HepG2 (cell line): Measurements from ENCODE around the gene BRCA2. TPM values are rescaled to one million over a fixed set of nuclear protein-coding genes. Genes with fewer than 3 reads are reported as not detected.

ENCODE experiments used
- ATF7-NPFF ChIP-seq: sonication (generic); formaldehyde crosslinking; IDR thresholded peaks from 2 replicates; pipeline ENCODE4 v1.8.1; 2023; ENCODE audit warnings: mild to moderate bottlenecking, low read depth, missing genetic modification reagents, moderate library complexity
- GTF2F1 ChIP-seq: fragments of 150-350 bp; IDR thresholded peaks from 2 replicates; pipeline ENCODE4 v1.6.1; 2014; ENCODE audit warnings: low read length
- NRL ChIP-seq: sonication (generic); formaldehyde crosslinking; IDR thresholded peaks from 2 replicates; pipeline ENCODE4 v1.5.0; 2020; ENCODE audit warnings: missing genetic modification reagents, mild to moderate bottlenecking, moderate library complexity, borderline replicate concordance
- POLR2AphosphoS5 ChIP-seq: IDR thresholded peaks from 2 replicates; pipeline ENCODE4 v1.6.1; 2012; ENCODE audit warnings: low read depth, low read length
- PPARG ChIP-seq: conservative IDR thresholded peaks from 2 replicates; pipeline ENCODE4 v1.6.1; 2016; ENCODE audit warnings: missing biosample characterization, missing genetic modification reagents
- SOX6 ChIP-seq, 2 experiments: fragments of 450-650 bp in 1 of 2; sonication (generic) in 1 of 2; formaldehyde crosslinking in 1 of 2; IDR thresholded peaks; 2 replicates each; pipeline versions ENCODE4 v1.4.0 to v1.6.1; 2017 to 2020; ENCODE audit warnings: antibody characterized with exemption in 1 of 2, mild to moderate bottlenecking in 1 of 2, missing genetic modification reagents in 1 of 2
- SRSF1 ChIP-seq: fragments of 200-400 bp; formaldehyde crosslinking; optimal IDR thresholded peaks from 2 replicates; pipeline ENCODE3; 2017; ENCODE audit warnings: mild to moderate bottlenecking, low read depth, low read length, moderate library complexity
- ZBTB1 ChIP-seq: sonication (generic); formaldehyde crosslinking; IDR thresholded peaks from 2 replicates; pipeline ENCODE4 v1.4.0; 2020; ENCODE audit warnings: missing genetic modification reagents, borderline replicate concordance
- ZBTB20 ChIP-seq: sonication (generic); formaldehyde crosslinking; IDR thresholded peaks from 2 replicates; pipeline ENCODE4 v1.8.1; 2023; ENCODE audit warnings: missing genetic modification reagents, low read depth, mild to moderate bottlenecking, borderline replicate concordance
- ZC3H13 ChIP-seq: sonication (generic); formaldehyde crosslinking; IDR thresholded peaks from 2 replicates; pipeline ENCODE4 v1.8.1; 2023; ENCODE audit warnings: mild to moderate bottlenecking, missing genetic modification reagents, moderate library complexity
- ZNF224 ChIP-seq: sonication (generic); formaldehyde crosslinking; IDR thresholded peaks from 2 replicates; pipeline ENCODE4 v1.5.0; 2020; ENCODE audit warnings: mild to moderate bottlenecking, missing genetic modification reagents
- ZNF264 ChIP-seq: sonication (generic); formaldehyde crosslinking; IDR thresholded peaks from 2 replicates; pipeline ENCODE4 v1.4.0; 2020; ENCODE audit warnings: missing genetic modification reagents
- ZNF354B ChIP-seq: sonication (generic); formaldehyde crosslinking; IDR thresholded peaks from 2 replicates; pipeline ENCODE4 v1.8.0; 2022; ENCODE audit warnings: mild to moderate bottlenecking, missing genetic modification reagents
- ZNF430 ChIP-seq: sonication (generic); formaldehyde crosslinking; IDR thresholded peaks from 2 replicates; pipeline ENCODE4 v1.9.0; 2021; ENCODE audit warnings: mild to moderate bottlenecking, missing genetic modification reagents
- ZNF615 ChIP-seq: sonication (generic); formaldehyde crosslinking; IDR thresholded peaks from 2 replicates; pipeline ENCODE4 v1.5.0; 2020; ENCODE audit warnings: mild to moderate bottlenecking, missing genetic modification reagents, borderline replicate concordance
- ZNF75D ChIP-seq: sonication (generic); formaldehyde crosslinking; IDR thresholded peaks from 2 replicates; pipeline ENCODE4 v1.8.1; 2023; ENCODE audit warnings: missing genetic modification reagents, mild to moderate bottlenecking, borderline replicate concordance
- ZNF792 ChIP-seq: IDR thresholded peaks from 2 replicates; pipeline ENCODE4 v1.6.1; 2016
- ZSCAN12 ChIP-seq: sonication (generic); formaldehyde crosslinking; IDR thresholded peaks from 2 replicates; pipeline ENCODE4 v1.9.0; 2021; ENCODE audit warnings: mild to moderate bottlenecking, missing genetic modification reagents
- polyA plus RNA-seq, 8 experiments: library from polyadenylated mRNA; depleted of rRNA in 3 of 8; stranded (reverse) in 7 of 8; unstranded in 1 of 8; fragments of >200 nt; fragmentation: Illumina TruSeq in 4 of 8; extraction: Trizol in 4 of 8; gene quantifications; 2 replicates each; pipeline versions ENCODE4 v1.2.1 to v1.2.3, GENCODE V29; 2011 to 2016; ENCODE audit warnings: low read depth in 4 of 8, missing spikeins in 1 of 8, mixed read lengths in 1 of 8; ENCODE audit not compliant: insufficient read depth in 1 of 8
- total RNA-seq, 5 experiments: library from RNA; depleted of rRNA; stranded (reverse); fragments of >200 nt; fragmentation: Illumina TruSeq; extraction: Trizol; gene quantifications; 2 replicates each; pipeline ENCODE4 v1.2.3, GENCODE V29; 2016; ENCODE audit warnings: low read depth in 1 of 5
- TF ChIP-seq, protein P1 (sequence below): sonication (generic); formaldehyde crosslinking; IDR thresholded peaks from 2 replicates; pipeline ENCODE4 v1.4.0; 2020; ENCODE audit warnings: mild to moderate bottlenecking, missing genetic modification reagents
- TF ChIP-seq, protein P2 (sequence below): IDR thresholded peaks from 2 replicates; pipeline ENCODE4 v1.6.1; 2016; ENCODE audit warnings: low read depth
- TF ChIP-seq, protein P3 (sequence below): sonication (generic); formaldehyde crosslinking; IDR thresholded peaks from 2 replicates; pipeline ENCODE4 v1.4.0; 2020; ENCODE audit warnings: missing genetic modification reagents, low read depth, mild to moderate bottlenecking, borderline replicate concordance
- TF ChIP-seq, protein P4 (sequence below): sonication (generic); formaldehyde crosslinking; IDR thresholded peaks from 2 replicates; pipeline ENCODE4 v1.8.0; 2022; ENCODE audit warnings: mild to moderate bottlenecking, missing genetic modification reagents; ENCODE audit not compliant: insufficient replicate concordance
- TF ChIP-seq, protein P5 (sequence below): sonication (generic); formaldehyde crosslinking; IDR thresholded peaks from 2 replicates; pipeline ENCODE4 v1.5.0; 2020; ENCODE audit warnings: mild to moderate bottlenecking, low read depth, missing genetic modification reagents, borderline replicate concordance

Gene BRCA2
- total and polyA plus RNA-seq, 2 of the 13 experiments (the other 11 are each of a cell fraction or from before 2014, with no cell fraction given): 3.1 to 24.6 TPM

DNA sequence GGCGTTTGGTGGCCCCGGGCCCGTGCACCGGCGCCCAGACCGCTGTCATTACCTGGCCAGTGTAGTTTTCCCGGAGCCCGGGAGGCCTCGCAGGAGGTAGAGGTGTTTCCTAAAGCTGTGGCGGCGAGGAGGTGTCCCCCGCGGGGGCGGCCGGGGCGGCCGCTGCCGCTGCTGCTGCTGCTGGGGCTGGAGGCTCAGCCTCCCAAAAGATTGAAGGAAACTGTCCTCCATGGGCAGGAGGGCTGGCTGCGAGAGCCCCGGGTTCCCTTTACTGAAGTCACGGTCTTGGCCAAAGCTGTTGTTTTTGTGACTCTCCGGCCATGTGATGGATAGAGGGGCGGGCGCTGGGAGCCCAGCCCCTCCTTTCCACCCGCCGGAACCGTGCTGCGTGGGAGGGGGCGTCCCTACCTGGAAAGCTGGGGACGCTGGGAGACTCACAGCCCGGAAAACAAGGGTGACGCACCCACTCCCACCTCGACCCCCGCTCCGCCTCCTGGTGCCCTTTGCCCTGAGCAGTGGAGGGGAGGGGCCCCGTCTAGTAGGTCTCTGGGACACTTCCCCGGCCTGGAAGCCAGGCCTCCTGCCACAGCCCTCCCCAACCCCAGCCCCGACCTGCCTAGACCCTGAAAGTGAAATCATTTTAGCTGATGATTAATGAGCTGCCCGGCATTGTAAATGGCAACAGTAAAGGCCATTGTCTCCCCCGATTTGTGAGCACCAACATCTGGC lies 112.7 kb downstream of the BRCA2 start, which contains the start of gene N4BP2L1 (continued):
- TF ChIP-seq ZBTB20 (CRISPR knock-in tag) (peak; percentile 66; the same call in 1 of the 2 replicates), SRSF1 (no peak), ZC3H13 (no peak), ZNF75D (CRISPR knock-in tag) (no peak), SOX6 (IDR thresholded peaks at IDR 0.05) (no peak), SOX6 (CRISPR knock-in tag; IDR thresholded peaks at IDR 0.05) (peak; percentile 81), ZNF354B (CRISPR knock-in tag) (no peak), ZNF792 (CRISPR knock-in tag) (peak; percentile 33; the same call in 1 of the 2 replicates), GTF2F1 (no peak), ZNF430 (CRISPR knock-in tag) (no peak; the same call in 1 of the 2 replicates), ZNF615 (CRISPR knock-in tag) (no peak), PPARG (CRISPR knock-in tag) (peak; percentile 70; the same call in 1 of the 2 replicates), ZBTB1 (CRISPR knock-in tag) (no peak), ZNF264 (CRISPR knock-in tag) (no peak), NRL (CRISPR knock-in tag) (no peak; the same call in 1 of the 2 replicates), POLR2AphosphoS5 (peak; percentile 60), ATF7-NPFF (CRISPR knock-in tag) (no peak), ZSCAN12 (CRISPR knock-in tag) (no peak), ZNF224 (CRISPR knock-in tag) (no peak)
- TF ChIP-seq, protein P1, sequence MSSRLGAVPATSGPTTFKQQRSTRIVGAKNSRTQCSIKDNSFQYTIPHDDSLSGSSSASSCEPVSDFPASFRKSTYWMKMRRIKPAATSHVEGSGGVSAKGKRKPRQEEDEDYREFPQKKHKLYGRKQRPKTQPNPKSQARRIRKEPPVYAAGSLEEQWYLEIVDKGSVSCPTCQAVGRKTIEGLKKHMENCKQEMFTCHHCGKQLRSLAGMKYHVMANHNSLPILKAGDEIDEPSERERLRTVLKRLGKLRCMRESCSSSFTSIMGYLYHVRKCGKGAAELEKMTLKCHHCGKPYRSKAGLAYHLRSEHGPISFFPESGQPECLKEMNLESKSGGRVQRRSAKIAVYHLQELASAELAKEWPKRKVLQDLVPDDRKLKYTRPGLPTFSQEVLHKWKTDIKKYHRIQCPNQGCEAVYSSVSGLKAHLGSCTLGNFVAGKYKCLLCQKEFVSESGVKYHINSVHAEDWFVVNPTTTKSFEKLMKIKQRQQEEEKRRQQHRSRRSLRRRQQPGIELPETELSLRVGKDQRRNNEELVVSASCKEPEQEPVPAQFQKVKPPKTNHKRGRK: no peak
- TF ChIP-seq, protein P2, sequence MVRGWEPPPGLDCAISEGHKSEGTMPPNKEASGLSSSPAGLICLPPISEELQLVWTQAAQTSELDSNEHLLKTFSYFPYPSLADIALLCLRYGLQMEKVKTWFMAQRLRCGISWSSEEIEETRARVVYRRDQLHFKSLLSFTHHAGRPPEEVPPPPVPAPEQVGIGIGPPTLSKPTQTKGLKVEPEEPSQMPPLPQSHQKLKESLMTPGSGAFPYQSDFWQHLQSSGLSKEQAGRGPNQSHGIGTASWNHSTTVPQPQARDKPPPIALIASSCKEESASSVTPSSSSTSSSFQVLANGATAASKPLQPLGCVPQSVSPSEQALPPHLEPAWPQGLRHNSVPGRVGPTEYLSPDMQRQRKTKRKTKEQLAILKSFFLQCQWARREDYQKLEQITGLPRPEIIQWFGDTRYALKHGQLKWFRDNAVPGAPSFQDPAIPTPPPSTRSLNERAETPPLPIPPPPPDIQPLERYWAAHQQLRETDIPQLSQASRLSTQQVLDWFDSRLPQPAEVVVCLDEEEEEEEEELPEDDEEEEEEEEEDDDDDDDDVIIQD (CRISPR knock-in tag): peak; percentile 84; the same call in 1 of the 2 replicates
- TF ChIP-seq, protein P3, sequence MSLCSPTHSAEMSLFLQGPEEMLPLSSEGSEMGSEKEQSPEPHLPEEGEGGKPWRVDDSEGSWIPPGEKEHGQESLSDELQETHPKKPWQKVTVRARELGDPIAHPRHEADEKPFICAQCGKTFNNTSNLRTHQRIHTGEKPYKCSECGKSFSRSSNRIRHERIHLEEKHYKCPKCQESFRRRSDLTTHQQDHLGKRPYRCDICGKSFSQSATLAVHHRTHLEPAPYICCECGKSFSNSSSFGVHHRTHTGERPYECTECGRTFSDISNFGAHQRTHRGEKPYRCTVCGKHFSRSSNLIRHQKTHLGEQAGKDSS (CRISPR knock-in tag): no peak
- TF ChIP-seq, protein P4, sequence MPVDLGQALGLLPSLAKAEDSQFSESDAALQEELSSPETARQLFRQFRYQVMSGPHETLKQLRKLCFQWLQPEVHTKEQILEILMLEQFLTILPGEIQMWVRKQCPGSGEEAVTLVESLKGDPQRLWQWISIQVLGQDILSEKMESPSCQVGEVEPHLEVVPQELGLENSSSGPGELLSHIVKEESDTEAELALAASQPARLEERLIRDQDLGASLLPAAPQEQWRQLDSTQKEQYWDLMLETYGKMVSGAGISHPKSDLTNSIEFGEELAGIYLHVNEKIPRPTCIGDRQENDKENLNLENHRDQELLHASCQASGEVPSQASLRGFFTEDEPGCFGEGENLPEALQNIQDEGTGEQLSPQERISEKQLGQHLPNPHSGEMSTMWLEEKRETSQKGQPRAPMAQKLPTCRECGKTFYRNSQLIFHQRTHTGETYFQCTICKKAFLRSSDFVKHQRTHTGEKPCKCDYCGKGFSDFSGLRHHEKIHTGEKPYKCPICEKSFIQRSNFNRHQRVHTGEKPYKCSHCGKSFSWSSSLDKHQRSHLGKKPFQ (CRISPR knock-in tag): no peak
- TF ChIP-seq, protein P5, sequence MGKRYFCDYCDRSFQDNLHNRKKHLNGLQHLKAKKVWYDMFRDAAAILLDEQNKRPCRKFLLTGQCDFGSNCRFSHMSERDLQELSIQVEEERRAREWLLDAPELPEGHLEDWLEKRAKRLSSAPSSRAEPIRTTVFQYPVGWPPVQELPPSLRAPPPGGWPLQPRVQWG (CRISPR knock-in tag): no peak
